Measurements from ENCODE around the gene ASB1. TPM values are rescaled to one million over a fixed set of nuclear protein-coding genes. Genes with fewer than 3 reads are reported as not detected.

Gene ASB1
- polyA plus RNA-seq, 1 donor (not counting 4 experiments of a cell fraction or from before 2014, with no cell fraction given), result 13.0 TPM

GRCh38 chr2:238496756-238497609 lies 70.3 kb downstream of the ASB1 start:
- no peak overlapping the region for H3K4me2 ChIP-seq (ENCODE audit: control insufficient read depth, extremely low read depth, insufficient read depth, low read depth, low read length)
- no peak for FAIRE-seq

GRCh38 chr2:238497610-238498005 lies 70.9 kb downstream of the ASB1 start:
- dilution Hi-C loops (cut with MboI; ENCODE audit: extremely low pct_ligation_motif_present, low sequenced_read_pairs), result no loop called here
- H3K36me3 ChIP-seq (ENCODE audit: control insufficient read depth in 2 of 2, extremely low read depth in 1 of 2, insufficient read depth in 2 of 2, low read length in 2 of 2), result no peaks in the 10 kb centered on the region
- no peak overlapping the region for H3K27ac ChIP-seq (ENCODE audit: control insufficient read depth, insufficient read depth, low read length)
- no peak overlapping the region for H3K9ac ChIP-seq (ENCODE audit: control insufficient read depth, extremely low read depth, insufficient read depth, low read length)
- no peaks in the 10 kb centered on the region for H3K4me1 ChIP-seq (ENCODE audit: control insufficient read depth, extremely low read depth, insufficient read depth, low read length)
- FAIRE-seq, result no peak
- no peak overlapping the region for H3K4me3 ChIP-seq (ENCODE audit: control insufficient read depth in 2 of 3, extremely low read depth in 1 of 3, insufficient read depth in 2 of 3, low read depth in 1 of 3, low read length in 3 of 3)
- no peaks in the 10 kb centered on the region for H3K79me2 ChIP-seq (ENCODE audit: control insufficient read depth, insufficient read depth, low read length)
- no peak for DNase-seq (ENCODE audit: low read depth, low spot score)
- H3K9me1 ChIP-seq (ENCODE audit: control insufficient read depth, extremely low read depth, insufficient read depth, low read length), result no peaks in the 10 kb centered on the region
- TF ChIP-seq, protein P1, sequence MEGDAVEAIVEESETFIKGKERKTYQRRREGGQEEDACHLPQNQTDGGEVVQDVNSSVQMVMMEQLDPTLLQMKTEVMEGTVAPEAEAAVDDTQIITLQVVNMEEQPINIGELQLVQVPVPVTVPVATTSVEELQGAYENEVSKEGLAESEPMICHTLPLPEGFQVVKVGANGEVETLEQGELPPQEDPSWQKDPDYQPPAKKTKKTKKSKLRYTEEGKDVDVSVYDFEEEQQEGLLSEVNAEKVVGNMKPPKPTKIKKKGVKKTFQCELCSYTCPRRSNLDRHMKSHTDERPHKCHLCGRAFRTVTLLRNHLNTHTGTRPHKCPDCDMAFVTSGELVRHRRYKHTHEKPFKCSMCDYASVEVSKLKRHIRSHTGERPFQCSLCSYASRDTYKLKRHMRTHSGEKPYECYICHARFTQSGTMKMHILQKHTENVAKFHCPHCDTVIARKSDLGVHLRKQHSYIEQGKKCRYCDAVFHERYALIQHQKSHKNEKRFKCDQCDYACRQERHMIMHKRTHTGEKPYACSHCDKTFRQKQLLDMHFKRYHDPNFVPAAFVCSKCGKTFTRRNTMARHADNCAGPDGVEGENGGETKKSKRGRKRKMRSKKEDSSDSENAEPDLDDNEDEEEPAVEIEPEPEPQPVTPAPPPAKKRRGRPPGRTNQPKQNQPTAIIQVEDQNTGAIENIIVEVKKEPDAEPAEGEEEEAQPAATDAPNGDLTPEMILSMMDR (optimal IDR thresholded peaks at IDR 0.05 in 1 of 3, IDR thresholded peaks at IDR 0.05 in 1 of 3, conservative IDR thresholded peaks at IDR 0.05 in 1 of 3; ENCODE audit: extremely low read depth in 1 of 3, insufficient read depth in 2 of 3, low read length in 3 of 3), result no peak
- TF ChIP-seq EZH2 (IDR thresholded peaks at IDR 0.05; ENCODE audit: low read length), result no peak
- H3K9me3 ChIP-seq (ENCODE audit: control insufficient read depth, low read depth, low read length), result no peaks in the 10 kb centered on the region
- no peaks in the 10 kb centered on the region for H4K20me1 ChIP-seq (ENCODE audit: control insufficient read depth, extremely low read depth, insufficient read depth, low read length)
- no peaks in the 10 kb centered on the region for H3K27me3 ChIP-seq (ENCODE audit: control insufficient read depth, extremely low read depth, insufficient read depth, low read length)
- no peak overlapping the region for H2AFZ ChIP-seq (ENCODE audit: control insufficient read depth, low read length)
- no peak overlapping the region for H3K4me2 ChIP-seq (ENCODE audit: control insufficient read depth, extremely low read depth, insufficient read depth, low read depth, low read length)

More at GRCh38 chr2:238496756-238497609, 70.3 kb downstream of the ASB1 start:
- Histone ChIP-seq H3K9me1 (ENCODE audit: control insufficient read depth, extremely low read depth, insufficient read depth, low read length) (no peaks in the 10 kb centered on the region), H4K20me1 (ENCODE audit: control insufficient read depth, extremely low read depth, insufficient read depth, low read length) (no peaks in the 10 kb centered on the region), H3K36me3 (ENCODE audit: control insufficient read depth in 2 of 2, extremely low read depth in 1 of 2, insufficient read depth in 2 of 2, low read length in 2 of 2) (no peaks in the 10 kb centered on the region), H2AFZ (ENCODE audit: control insufficient read depth, low read length) (no peak overlapping the region), H3K9ac (ENCODE audit: control insufficient read depth, extremely low read depth, insufficient read depth, low read length) (no peak overlapping the region), H3K9me3 (ENCODE audit: control insufficient read depth, low read depth, low read length) (no peaks in the 10 kb centered on the region), H3K27ac (ENCODE audit: control insufficient read depth, insufficient read depth, low read length) (no peak overlapping the region), H3K4me3 (ENCODE audit: control insufficient read depth in 2 of 3, extremely low read depth in 1 of 3, insufficient read depth in 2 of 3, low read depth in 1 of 3, low read length in 3 of 3) (no peak overlapping the region), H3K27me3 (ENCODE audit: control insufficient read depth, extremely low read depth, insufficient read depth, low read length) (no peaks in the 10 kb centered on the region), H3K79me2 (ENCODE audit: control insufficient read depth, insufficient read depth, low read length) (no peaks in the 10 kb centered on the region), H3K4me1 (ENCODE audit: control insufficient read depth, extremely low read depth, insufficient read depth, low read length) (no peaks in the 10 kb centered on the region)
- dilution Hi-C loops (cut with MboI; ENCODE audit: extremely low pct_ligation_motif_present, low sequenced_read_pairs), result no loop called here
- no peak for TF ChIP-seq EZH2 (IDR thresholded peaks at IDR 0.05; ENCODE audit: low read length)
- TF ChIP-seq, protein P1 (optimal IDR thresholded peaks at IDR 0.05 in 1 of 3, IDR thresholded peaks at IDR 0.05 in 1 of 3, conservative IDR thresholded peaks at IDR 0.05 in 1 of 3; ENCODE audit: extremely low read depth in 1 of 3, insufficient read depth in 2 of 3, low read length in 3 of 3), result no peak
- DNase-seq (ENCODE audit: low read depth, low spot score), result no peak

Data from keratinocyte (primary cell).